ENCODE data around the gene PDGFC. TPM values are rescaled to one million over a fixed set of nuclear protein-coding genes. Genes with fewer than 3 reads are reported as not detected.

PDGFC gene
- polyA plus RNA-seq, 1 donor from 2014 or later, result 3.8 TPM

DNA sequence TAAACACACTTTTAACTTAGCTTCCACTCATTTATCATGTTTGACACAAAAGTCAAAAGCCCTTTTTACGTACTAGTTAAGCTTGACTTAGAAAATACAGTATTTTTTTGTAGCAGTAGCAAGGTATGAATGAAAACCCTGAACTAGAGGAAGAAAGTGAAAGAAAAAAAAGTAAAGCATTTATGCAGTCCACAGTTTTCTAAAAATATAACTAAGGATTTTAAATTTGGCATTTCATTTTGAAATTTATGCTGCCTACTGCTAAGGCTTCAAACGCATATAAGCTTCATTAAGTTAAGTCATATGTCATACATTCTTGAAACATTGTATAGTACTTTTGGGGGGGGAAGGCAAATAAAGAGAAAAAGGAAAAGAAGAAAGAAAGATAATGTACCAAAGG lies 201.5 kb downstream of the PDGFC start:
- Histone ChIP-seq H3K27ac (ENCODE audit: low read length) (no peak overlapping the region), H3K27me3 (ENCODE audit: insufficient read depth, low read depth, low read length) (no peaks in the 10 kb centered on the region), H4K20me1 (ENCODE audit: insufficient read depth) (no peaks in the 10 kb centered on the region), H3F3A (ENCODE audit: insufficient read depth, low read length, poor library complexity, severe bottlenecking) (no peaks in the 10 kb centered on the region), H3K4me3 (ENCODE audit: low read length) (no peak overlapping the region), H3K9me3 (ENCODE audit: low read length) (no peaks in the 10 kb centered on the region), H2AFZ (ENCODE audit: low read depth, low read length) (no peak overlapping the region), H3K36me3 (ENCODE audit: insufficient read depth, low read length) (no peaks in the 10 kb centered on the region), H3K79me2 (replicated peaks; ENCODE audit: insufficient read depth, low read length) (no peaks in the 10 kb centered on the region), H3K9me2 (ENCODE audit: insufficient read depth, low read length) (no peaks in the 10 kb centered on the region), H3K4me2 (ENCODE audit: low read length) (no peak overlapping the region), H3K9ac (ENCODE audit: low read length) (no peak overlapping the region)
- TF ChIP-seq RAD21 (conservative IDR thresholded peaks at IDR 0.05) (no peak), EZH2 (IDR thresholded peaks at IDR 0.05; ENCODE audit: borderline replicate concordance, insufficient read depth, low read length, poor library complexity, severe bottlenecking) (no peak), MXI1 (conservative IDR thresholded peaks at IDR 0.05; ENCODE audit: poor library complexity, severe bottlenecking) (no peak), SMC3 (conservative IDR thresholded peaks at IDR 0.05; ENCODE audit: poor library complexity) (no peak), EP300 (conservative IDR thresholded peaks at IDR 0.05; ENCODE audit: poor library complexity, severe bottlenecking) (no peak), POLR2AphosphoS5 (IDR thresholded peaks at IDR 0.05) (no peak), TAF1 (IDR thresholded peaks at IDR 0.05; ENCODE audit: low read depth) (no peak)
- TF ChIP-seq, protein P1, sequence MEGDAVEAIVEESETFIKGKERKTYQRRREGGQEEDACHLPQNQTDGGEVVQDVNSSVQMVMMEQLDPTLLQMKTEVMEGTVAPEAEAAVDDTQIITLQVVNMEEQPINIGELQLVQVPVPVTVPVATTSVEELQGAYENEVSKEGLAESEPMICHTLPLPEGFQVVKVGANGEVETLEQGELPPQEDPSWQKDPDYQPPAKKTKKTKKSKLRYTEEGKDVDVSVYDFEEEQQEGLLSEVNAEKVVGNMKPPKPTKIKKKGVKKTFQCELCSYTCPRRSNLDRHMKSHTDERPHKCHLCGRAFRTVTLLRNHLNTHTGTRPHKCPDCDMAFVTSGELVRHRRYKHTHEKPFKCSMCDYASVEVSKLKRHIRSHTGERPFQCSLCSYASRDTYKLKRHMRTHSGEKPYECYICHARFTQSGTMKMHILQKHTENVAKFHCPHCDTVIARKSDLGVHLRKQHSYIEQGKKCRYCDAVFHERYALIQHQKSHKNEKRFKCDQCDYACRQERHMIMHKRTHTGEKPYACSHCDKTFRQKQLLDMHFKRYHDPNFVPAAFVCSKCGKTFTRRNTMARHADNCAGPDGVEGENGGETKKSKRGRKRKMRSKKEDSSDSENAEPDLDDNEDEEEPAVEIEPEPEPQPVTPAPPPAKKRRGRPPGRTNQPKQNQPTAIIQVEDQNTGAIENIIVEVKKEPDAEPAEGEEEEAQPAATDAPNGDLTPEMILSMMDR (IDR thresholded peaks at IDR 0.05; ENCODE audit: poor library complexity, severe bottlenecking), result no peak
- TF ChIP-seq, protein P2, sequence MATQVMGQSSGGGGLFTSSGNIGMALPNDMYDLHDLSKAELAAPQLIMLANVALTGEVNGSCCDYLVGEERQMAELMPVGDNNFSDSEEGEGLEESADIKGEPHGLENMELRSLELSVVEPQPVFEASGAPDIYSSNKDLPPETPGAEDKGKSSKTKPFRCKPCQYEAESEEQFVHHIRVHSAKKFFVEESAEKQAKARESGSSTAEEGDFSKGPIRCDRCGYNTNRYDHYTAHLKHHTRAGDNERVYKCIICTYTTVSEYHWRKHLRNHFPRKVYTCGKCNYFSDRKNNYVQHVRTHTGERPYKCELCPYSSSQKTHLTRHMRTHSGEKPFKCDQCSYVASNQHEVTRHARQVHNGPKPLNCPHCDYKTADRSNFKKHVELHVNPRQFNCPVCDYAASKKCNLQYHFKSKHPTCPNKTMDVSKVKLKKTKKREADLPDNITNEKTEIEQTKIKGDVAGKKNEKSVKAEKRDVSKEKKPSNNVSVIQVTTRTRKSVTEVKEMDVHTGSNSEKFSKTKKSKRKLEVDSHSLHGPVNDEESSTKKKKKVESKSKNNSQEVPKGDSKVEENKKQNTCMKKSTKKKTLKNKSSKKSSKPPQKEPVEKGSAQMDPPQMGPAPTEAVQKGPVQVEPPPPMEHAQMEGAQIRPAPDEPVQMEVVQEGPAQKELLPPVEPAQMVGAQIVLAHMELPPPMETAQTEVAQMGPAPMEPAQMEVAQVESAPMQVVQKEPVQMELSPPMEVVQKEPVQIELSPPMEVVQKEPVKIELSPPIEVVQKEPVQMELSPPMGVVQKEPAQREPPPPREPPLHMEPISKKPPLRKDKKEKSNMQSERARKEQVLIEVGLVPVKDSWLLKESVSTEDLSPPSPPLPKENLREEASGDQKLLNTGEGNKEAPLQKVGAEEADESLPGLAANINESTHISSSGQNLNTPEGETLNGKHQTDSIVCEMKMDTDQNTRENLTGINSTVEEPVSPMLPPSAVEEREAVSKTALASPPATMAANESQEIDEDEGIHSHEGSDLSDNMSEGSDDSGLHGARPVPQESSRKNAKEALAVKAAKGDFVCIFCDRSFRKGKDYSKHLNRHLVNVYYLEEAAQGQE (IDR thresholded peaks at IDR 0.05; ENCODE audit: borderline replicate concordance), result no peak

DNA sequence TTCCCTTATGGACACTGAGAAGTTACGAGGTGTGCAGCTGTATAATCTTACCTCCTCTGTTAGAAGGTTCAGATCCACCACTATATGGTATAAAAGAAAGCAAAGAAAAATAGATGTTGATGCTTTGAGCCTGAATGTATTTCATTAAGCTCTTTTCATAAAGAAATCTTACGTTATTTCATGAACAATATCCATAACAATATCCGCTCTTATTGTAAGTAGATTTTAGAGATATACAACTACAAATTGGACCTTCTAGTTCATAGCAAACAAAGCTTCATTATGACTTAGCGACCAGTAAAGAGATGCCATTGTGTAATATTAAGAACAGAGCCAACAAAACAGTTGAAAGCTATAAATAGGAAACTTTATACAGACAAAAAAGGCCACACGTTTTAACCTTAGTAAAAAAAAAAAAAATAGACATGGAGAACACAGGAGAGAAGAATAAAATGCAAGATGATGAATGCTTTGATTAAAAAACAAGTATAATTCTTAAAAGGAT lies 203.6 kb downstream of the PDGFC start:
- Histone ChIP-seq H2AFZ (ENCODE audit: low read depth, low read length) (no peak overlapping the region), H3K4me3 (ENCODE audit: low read length) (no peak overlapping the region), H3K9ac (ENCODE audit: low read length) (no peak overlapping the region), H3K27me3 (ENCODE audit: insufficient read depth, low read depth, low read length) (no peaks in the 10 kb centered on the region), H3F3A (ENCODE audit: insufficient read depth, low read length, poor library complexity, severe bottlenecking) (no peaks in the 10 kb centered on the region), H4K20me1 (ENCODE audit: insufficient read depth) (no peaks in the 10 kb centered on the region), H3K9me2 (ENCODE audit: insufficient read depth, low read length) (no peaks in the 10 kb centered on the region), H3K36me3 (ENCODE audit: insufficient read depth, low read length) (no peaks in the 10 kb centered on the region), H3K9me3 (ENCODE audit: low read length) (no peaks in the 10 kb centered on the region), H3K79me2 (replicated peaks; ENCODE audit: insufficient read depth, low read length) (no peaks in the 10 kb centered on the region), H3K27ac (ENCODE audit: low read length) (no peak overlapping the region), H3K4me2 (ENCODE audit: low read length) (no peak overlapping the region)
- TF ChIP-seq, protein P2 (IDR thresholded peaks at IDR 0.05; ENCODE audit: borderline replicate concordance), result no peak
- TF ChIP-seq EP300 (conservative IDR thresholded peaks at IDR 0.05; ENCODE audit: poor library complexity, severe bottlenecking) (no peak), EZH2 (IDR thresholded peaks at IDR 0.05; ENCODE audit: borderline replicate concordance, insufficient read depth, low read length, poor library complexity, severe bottlenecking) (no peak), POLR2AphosphoS5 (IDR thresholded peaks at IDR 0.05) (no peak), SMC3 (conservative IDR thresholded peaks at IDR 0.05; ENCODE audit: poor library complexity) (no peak), RAD21 (conservative IDR thresholded peaks at IDR 0.05) (no peak), TAF1 (IDR thresholded peaks at IDR 0.05; ENCODE audit: low read depth) (no peak), MXI1 (conservative IDR thresholded peaks at IDR 0.05; ENCODE audit: poor library complexity, severe bottlenecking) (no peak)
- TF ChIP-seq, protein P1 (IDR thresholded peaks at IDR 0.05; ENCODE audit: poor library complexity, severe bottlenecking), result no peak
